IMR-90 (cell line): ENCODE results near the gene NCKAP5. TPM values are rescaled to one million over a fixed set of nuclear protein-coding genes. Genes with fewer than 3 reads are reported as not detected.

Experiments
- ATAC-seq: fragments of 200-7000 bp; cut with Tn5 transposase; 2 replicates; pipeline ENCODE4 v1.9.1; 2020; ENCODE audit warnings: low read depth, mild to moderate bottlenecking, moderate library complexity
- BruUV-seq: library from RNA; stranded (reverse); fragments of 400-500 nt; replicated peaks from 2 replicates; lab custom pipeline; 2021; lab: Mats Ljungman, UMichigan
- CTCF ChIA-PET: fragments of 300-600 bp; formaldehyde crosslinking; extraction: SDS; loops from one replicate; lab custom pipeline; 2021; ENCODE audit warnings: antibody characterized with exemption; lab: Yijun Ruan, JAX
- POLR2A ChIA-PET: fragments of 300-600 bp; sonication (Branson Sonifier 250); formaldehyde crosslinking; loops from one replicate; lab custom pipeline; 2022; ENCODE audit warnings: antibody characterized with exemption; ENCODE audit not compliant: unreplicated experiment; lab: Charles Lee
- DNase-seq: peaks from one replicate; pipeline ENCODE4 v3.0.0; 2013
- H2AFZ ChIP-seq: replicated peaks from 2 replicates; pipeline ENCODE3; 2013; ENCODE audit warnings: low read length, mild to moderate bottlenecking; ENCODE audit not compliant: poor library complexity
- H2AK5ac ChIP-seq: 2 replicates; pipeline ENCODE4 v1.6.1; 2013; ENCODE audit warnings: low read depth, low read length, inconsistent platforms
- H2AK9ac ChIP-seq: replicated peaks from 2 replicates; pipeline ENCODE3; 2013; ENCODE audit warnings: mild to moderate bottlenecking, low read depth, low read length, moderate library complexity; ENCODE audit not compliant: poor library complexity
- H2BK120ac ChIP-seq: 2 replicates; pipeline ENCODE4 v1.6.1; 2013; ENCODE audit warnings: low read depth, low read length, inconsistent platforms
- H2BK15ac ChIP-seq: 3 replicates; pipeline ENCODE4 v1.6.1; 2013; ENCODE audit warnings: low read depth, low read length, inconsistent platforms
- H2BK20ac ChIP-seq: 2 replicates; pipeline ENCODE4 v1.6.1; 2013; ENCODE audit warnings: low read depth, mild to moderate bottlenecking, inconsistent platforms, low read length, moderate library complexity
- H2BK5ac ChIP-seq: 2 replicates; pipeline ENCODE4 v1.6.1; 2013; ENCODE audit warnings: mild to moderate bottlenecking, low read depth, low read length, inconsistent platforms; ENCODE audit not compliant: poor library complexity, severe bottlenecking
- H3K14ac ChIP-seq: replicated peaks from 2 replicates; pipeline ENCODE4 v1.6.1; 2013; ENCODE audit warnings: low read depth, low read length, inconsistent platforms
- H3K18ac ChIP-seq: 2 replicates; pipeline ENCODE4 v1.6.1; 2013; ENCODE audit warnings: low read depth, low read length, control low read depth
- H3K23ac ChIP-seq: 2 replicates; pipeline ENCODE4 v1.6.1; 2013; ENCODE audit warnings: low read depth, low read length, inconsistent platforms
- H3K27ac ChIP-seq: 2 replicates; pipeline ENCODE4 v1.5.1; 2013; ENCODE audit warnings: mild to moderate bottlenecking, control low read depth, low read length; ENCODE audit not compliant: insufficient read depth
- H3K27me3 ChIP-seq: 2 replicates; pipeline ENCODE4 v1.6.1; 2013; ENCODE audit warnings: low read length; ENCODE audit not compliant: control insufficient read depth, insufficient read depth
- H3K36me3 ChIP-seq: 2 replicates; pipeline ENCODE4 v1.6.1; 2013; ENCODE audit warnings: low read length, mixed read lengths; ENCODE audit not compliant: control insufficient read depth, insufficient read depth
- H3K4ac ChIP-seq: 2 replicates; pipeline ENCODE4 v1.6.1; 2013; ENCODE audit warnings: low read depth, low read length, inconsistent platforms
- H3K4me1 ChIP-seq: 2 replicates; pipeline ENCODE4 v1.6.1; 2013; ENCODE audit warnings: low read length, mixed read lengths; ENCODE audit not compliant: control insufficient read depth, insufficient read depth
- H3K4me2 ChIP-seq: 2 replicates; pipeline ENCODE4 v1.6.1; 2013; ENCODE audit warnings: low read depth, mild to moderate bottlenecking, control low read depth, low read length, moderate library complexity
- H3K4me3 ChIP-seq: 2 replicates; pipeline ENCODE4 v1.5.1; 2013; ENCODE audit warnings: low read depth, mild to moderate bottlenecking, control low read depth, low read length, moderate library complexity; ENCODE audit not compliant: insufficient read depth
- H3K56ac ChIP-seq: 2 replicates; pipeline ENCODE4 v1.6.1; 2013; ENCODE audit warnings: low read length, inconsistent platforms; ENCODE audit not compliant: insufficient read depth; ENCODE audit errors: extremely low read depth
- H3K79me1 ChIP-seq, 2 experiments: 2 replicates each; pipeline ENCODE4 v1.6.1; 2013; ENCODE audit warnings: low read length in 2 of 2, inconsistent platforms in 1 of 2, low read depth in 1 of 2
- H3K9ac ChIP-seq: 2 replicates; pipeline ENCODE4 v1.6.1; 2013; ENCODE audit warnings: low read depth, low read length, control low read depth
- H3K9me1 ChIP-seq: 2 replicates; pipeline ENCODE4 v1.6.1; 2013; ENCODE audit warnings: low read length, inconsistent platforms; ENCODE audit not compliant: insufficient read depth
- H3K9me3 ChIP-seq: 2 replicates; pipeline ENCODE4 v1.6.1; 2013; ENCODE audit warnings: low read length; ENCODE audit not compliant: control insufficient read depth, insufficient read depth
- H4K20me1 ChIP-seq: 2 replicates; pipeline ENCODE4 v1.6.1; 2013; ENCODE audit warnings: low read length, inconsistent platforms; ENCODE audit not compliant: insufficient read depth
- H4K5ac ChIP-seq: 2 replicates; pipeline ENCODE4 v1.6.1; 2013; ENCODE audit warnings: mild to moderate bottlenecking, low read depth, low read length, control low read depth
- H4K8ac ChIP-seq, 2 experiments: 2 replicates each; pipeline ENCODE4 v1.6.1; 2013; ENCODE audit warnings: low read depth in 2 of 2, low read length in 2 of 2, control low read depth in 1 of 2, inconsistent platforms in 1 of 2
- H4K91ac ChIP-seq: 2 replicates; pipeline ENCODE4 v1.6.1; 2013; ENCODE audit warnings: low read depth, low read length, inconsistent platforms; ENCODE audit not compliant: insufficient read depth
- FOS ChIP-seq: fragments of 150-350 bp; IDR thresholded peaks from 2 replicates; pipeline ENCODE4 v1.6.1; 2016; ENCODE audit warnings: low read depth, low read length
- RFX5 ChIP-seq: IDR thresholded peaks from 2 replicates; pipeline ENCODE4 v1.8.0; 2012; ENCODE audit warnings: low read depth, mild to moderate bottlenecking, low read length, moderate library complexity
- SMC3 ChIP-seq: fragments of 150-350 bp; IDR thresholded peaks from 2 replicates; pipeline ENCODE4 v1.6.1; 2016; ENCODE audit warnings: low read depth, mild to moderate bottlenecking, antibody characterized with exemption, low read length, moderate library complexity
- WGBS, 2 experiments: methylation state at CpG; one replicate each; pipeline versions ENCODE4 v1.1.5 to v1.1.7; 2013; ENCODE audit warnings: missing lambda C conversion rate in 2 of 2; ENCODE audit not compliant: insufficient read length in 1 of 2; ENCODE audit errors: extremely low coverage in 2 of 2; 5-methylcytosine and 5-hydroxymethylcytosine counted together
- dilution Hi-C: fragments of 300-500 bp; cut with HindIII; formaldehyde crosslinking; loops from one replicate; pipeline ENCODE4 v1.14.3; 2018; ENCODE audit warnings: low sequenced_read_pairs; ENCODE audit not compliant: unreplicated experiment
- in situ Hi-C: fragments of 300-500 bp; cut with MboI; formaldehyde crosslinking; loops from 3 replicates; pipeline ENCODE4 v1.14.3; 2019; ENCODE audit warnings: low sequenced_read_pairs, inconsistent platforms, mixed read lengths
- intact Hi-C: fragments of 100-400 bp; cut with micrococcal nuclease; formaldehyde crosslinking; loops from 2 replicates; pipeline ENCODE4 v1.10.0; 2022
- polyA plus RNA-seq, 3 experiments: library from polyadenylated mRNA; depleted of rRNA; stranded (reverse); fragments of >200 nt; gene quantifications; 2 replicates each; pipeline ENCODE4 v1.2.3, GENCODE V29; 2012; ENCODE audit warnings: low replicate concordance in 1 of 3
- total RNA-seq: library from RNA; depleted of rRNA; stranded (reverse); fragments of >200 nt; gene quantifications from 2 replicates; pipeline ENCODE4 v1.2.3, GENCODE V29; 2012

NCKAP5 gene
- total and polyA plus RNA-seq, 2 of the 4 experiments (the other 2 are of a cell fraction) = 2.7 to 3.9 TPM

- no peak for ATAC-seq
- H2BK20ac ChIP-seq = no peak overlapping the region
- no peak overlapping the region for H2BK5ac ChIP-seq
- H3K14ac ChIP-seq = no peak overlapping the region
- peaks cover 3% of the 10 kb centered on the region; the same call in 1 of the 2 replicates for H3K36me3 ChIP-seq
- POLR2A ChIA-PET = no interaction called here
- WGBS, 2 experiments = 100% methylated on average over 2 of the region's 3 CpGs; no CpG with 5 or more reads in 1 of the 2 experiments
- BruUV-seq = no TSS peak
- no peak overlapping the region for H3K4me2 ChIP-seq
- H2AFZ ChIP-seq = no peak overlapping the region
- no peaks in the 10 kb centered on the region for H3K9me3 ChIP-seq
- no peak overlapping the region for H2AK9ac ChIP-seq
- H3K23ac ChIP-seq = no peak overlapping the region
- H3K27me3 ChIP-seq = no peaks in the 10 kb centered on the region
- H3K4me3 ChIP-seq = no peak overlapping the region
- no peak overlapping the region for H4K91ac ChIP-seq
- H3K56ac ChIP-seq = no peak overlapping the region
- CTCF ChIA-PET = no interaction called here
- intact Hi-C loops (loop anchor here (10.0 kb wide), 1 partner anchor 56 kb away; no protein-coding TSS in a partner anchor), dilution Hi-C loops (no loop called here), in situ Hi-C loops (no loop called here)
- TF ChIP-seq SMC3 = no peak
- TF ChIP-seq RFX5 = no peak
- TF ChIP-seq FOS = no peak
- no peaks in the 10 kb centered on the region for H3K4me1 ChIP-seq
- no peak for DNase-seq
- no peak overlapping the region for H2BK120ac ChIP-seq
- no peak overlapping the region for H2AK5ac ChIP-seq
- no peak overlapping the region for H3K18ac ChIP-seq
- H4K20me1 ChIP-seq = no peaks in the 10 kb centered on the region
- H3K9me1 ChIP-seq = no peaks in the 10 kb centered on the region; the same call in 1 of the 2 replicates
- H3K27ac ChIP-seq = no peak overlapping the region
- no peak overlapping the region for H4K8ac ChIP-seq
- no peak overlapping the region for H4K5ac ChIP-seq
- no peak overlapping the region for H3K9ac ChIP-seq
- no peak overlapping the region for H3K4ac ChIP-seq
- peaks cover 0 to 8% of the 10 kb centered on the region in 2 experiments; a peak in 1 of 4 replicates for H3K79me1 ChIP-seq
- no peak overlapping the region for H2BK15ac ChIP-seq
Observed at GRCh38 chr2:132949108-132949507, 619.2 kb downstream of the NCKAP5 start.
